Suprapubic skin (tissue), 4 donors: Measurements from ENCODE around the gene MLPH. TPM values are rescaled to one million over a fixed set of nuclear protein-coding genes. Genes with fewer than 3 reads are reported as not detected.

Experiments
- DNase-seq, 2 donors: peaks; one replicate each; pipeline ENCODE4 v3.0.0-alpha.2; 2019; ENCODE audit warnings: low spot score in 2 of 2
- H3K27ac ChIP-seq: fragments of 200-600 bp; sonication (generic); one replicate; pipeline ENCODE4 v1.5.1; 2019
- H3K27me3 ChIP-seq: fragments of 200-600 bp; sonication (generic); one replicate; pipeline ENCODE4 v1.5.1; 2019
- H3K36me3 ChIP-seq: fragments of 200-600 bp; sonication (generic); one replicate; pipeline ENCODE4 v1.5.1; 2019
- H3K4me1 ChIP-seq: fragments of 200-600 bp; sonication (generic); one replicate; pipeline ENCODE4 v1.5.1; 2019
- H3K4me3 ChIP-seq: fragments of 200-600 bp; sonication (generic); one replicate; pipeline ENCODE4 v1.5.1; 2019; ENCODE audit warnings: mild to moderate bottlenecking
- H3K9me3 ChIP-seq: fragments of 200-600 bp; sonication (generic); one replicate; pipeline ENCODE4 v1.5.1; 2019
- CTCF ChIP-seq, 2 donors: fragments of 200-600 bp in 1 of 2; fragments of 450-650 bp in 1 of 2; sonication (generic) in 1 of 2; IDR thresholded peaks; one replicate each; pipeline ENCODE4 v1.5.1; 2016 to 2019; ENCODE audit warnings: antibody characterized with exemption in 2 of 2, mild to moderate bottlenecking in 1 of 2, moderate library complexity in 1 of 2
- EP300 ChIP-seq: sonication (generic); formaldehyde crosslinking; IDR thresholded peaks from one replicate; pipeline ENCODE4 v1.6.1; 2017; ENCODE audit warnings: antibody characterized with exemption
- WGBS: methylation state at CpG from one replicate; pipeline ENCODE4 v1.1.5; 2018; 5-methylcytosine and 5-hydroxymethylcytosine counted together
- total RNA-seq, 4 donors: library from RNA; depleted of rRNA; stranded (reverse); fragments of >200 nt; gene quantifications; one replicate each; pipeline ENCODE4 v1.1.0, GENCODE V29; 2016

Gene MLPH
- total RNA-seq, 4 donors from 2014 or later = 8.8 to 41.1 (median 24.4) TPM

GRCh38 chr2:237604391-237604790, 117.3 kb downstream of the MLPH start:
- 88% methylated on average over 11 of the region's 11 CpGs for WGBS
- DNase-seq = no peak
- TF ChIP-seq CTCF (IDR thresholded peaks at IDR 0.05) (no peak), EP300 (no peak)
- Histone ChIP-seq H3K4me1 (peaks cover 17% of the 10 kb centered on the region), H3K36me3 (no peaks in the 10 kb centered on the region), H3K9me3 (no peaks in the 10 kb centered on the region), H3K4me3 (no peak overlapping the region), H3K27me3 (no peaks in the 10 kb centered on the region), H3K27ac (no peak overlapping the region)

Other genes with a start within 250 kb of the MLPH start
- gene COL6A3, start 73.1 kb upstream of the MLPH start, total RNA-seq = 10 to 100 TPM; 50.1 to 79.2 (median 66.3) TPM
- gene PRLH, start 79.3 kb downstream of the MLPH start, total RNA-seq = not detected
- 1 to 10 TPM; 3.3 to 8.5 (median 6.0) TPM for gene RAB17, start 103.5 kb downstream of the MLPH start, total RNA-seq
- 100 to 1,000 TPM; 100 to 150 (median 109) TPM for gene LRRFIP1, start 140.3 kb downstream of the MLPH start, total RNA-seq